ENCODE results near the gene CDKN2A. TPM values are rescaled to one million over a fixed set of nuclear protein-coding genes. Genes with fewer than 3 reads are reported as not detected.

CDKN2A gene
- total RNA-seq, 1 experiment from 2014 or later: not detected

DNA sequence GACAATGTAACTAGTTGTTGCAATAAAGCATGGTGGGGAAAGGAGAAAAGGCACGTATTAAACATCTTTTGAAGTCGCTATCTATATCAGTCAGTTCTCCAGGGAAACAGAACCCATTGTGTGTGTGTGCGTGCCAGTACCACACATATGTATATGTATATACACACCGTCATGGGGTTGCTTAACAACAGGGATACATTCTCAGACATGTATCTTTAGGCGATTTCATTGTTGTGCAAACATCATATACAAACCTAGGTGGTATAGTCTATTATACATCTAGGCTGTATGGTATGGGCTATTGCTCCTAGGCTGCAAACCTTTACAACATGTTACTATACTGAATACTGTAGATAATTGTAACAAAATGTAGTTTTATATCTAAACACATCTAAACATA lies 2.7 kb upstream of the CDKN2A start:
- no peak overlapping the region for H3K27ac ChIP-seq (ENCODE audit: low read length)
- H3K36me3 ChIP-seq (ENCODE audit: control insufficient read depth, insufficient read depth, low read length): no peaks in the 10 kb centered on the region; the same call in 1 of the 2 replicates
- no TSS peak for BruUV-seq (replicated peaks)
- POLR2A ChIA-PET: no interaction called here
- H3K4me3 ChIP-seq (ENCODE audit: low read depth in 2 of 2, low read length in 2 of 2): no peak overlapping the region
- no peak for ATAC-seq
- intact Hi-C loops (cut with micrococcal nuclease; ENCODE audit: unreplicated experiment) (no loop called here), in situ Hi-C loops (cut with HindIII; ENCODE audit: low pct_unique_long_range_greater_than_20kb, low sequenced_read_pairs) (no loop called here)
- no peaks in the 10 kb centered on the region for H3K9me3 ChIP-seq (ENCODE audit: control insufficient read depth, insufficient read depth, low read depth, low read length)
- CTCF ChIA-PET: no interaction called here
- DNase-seq (ENCODE audit: low read depth, low spot score): no peak
- H3K4me1 ChIP-seq (ENCODE audit: control insufficient read depth, insufficient read depth, low read length): no peaks in the 10 kb centered on the region
- H3K27me3 ChIP-seq (ENCODE audit: control insufficient read depth, insufficient read depth, low read length): no peaks in the 10 kb centered on the region
- TF ChIP-seq, protein P1, sequence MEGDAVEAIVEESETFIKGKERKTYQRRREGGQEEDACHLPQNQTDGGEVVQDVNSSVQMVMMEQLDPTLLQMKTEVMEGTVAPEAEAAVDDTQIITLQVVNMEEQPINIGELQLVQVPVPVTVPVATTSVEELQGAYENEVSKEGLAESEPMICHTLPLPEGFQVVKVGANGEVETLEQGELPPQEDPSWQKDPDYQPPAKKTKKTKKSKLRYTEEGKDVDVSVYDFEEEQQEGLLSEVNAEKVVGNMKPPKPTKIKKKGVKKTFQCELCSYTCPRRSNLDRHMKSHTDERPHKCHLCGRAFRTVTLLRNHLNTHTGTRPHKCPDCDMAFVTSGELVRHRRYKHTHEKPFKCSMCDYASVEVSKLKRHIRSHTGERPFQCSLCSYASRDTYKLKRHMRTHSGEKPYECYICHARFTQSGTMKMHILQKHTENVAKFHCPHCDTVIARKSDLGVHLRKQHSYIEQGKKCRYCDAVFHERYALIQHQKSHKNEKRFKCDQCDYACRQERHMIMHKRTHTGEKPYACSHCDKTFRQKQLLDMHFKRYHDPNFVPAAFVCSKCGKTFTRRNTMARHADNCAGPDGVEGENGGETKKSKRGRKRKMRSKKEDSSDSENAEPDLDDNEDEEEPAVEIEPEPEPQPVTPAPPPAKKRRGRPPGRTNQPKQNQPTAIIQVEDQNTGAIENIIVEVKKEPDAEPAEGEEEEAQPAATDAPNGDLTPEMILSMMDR (IDR thresholded peaks at IDR 0.05): no peak
- no peak for TF ChIP-seq POLR2AphosphoS5 (IDR thresholded peaks at IDR 0.05; ENCODE audit: low read depth, low read length)
- TF ChIP-seq, protein P2, sequence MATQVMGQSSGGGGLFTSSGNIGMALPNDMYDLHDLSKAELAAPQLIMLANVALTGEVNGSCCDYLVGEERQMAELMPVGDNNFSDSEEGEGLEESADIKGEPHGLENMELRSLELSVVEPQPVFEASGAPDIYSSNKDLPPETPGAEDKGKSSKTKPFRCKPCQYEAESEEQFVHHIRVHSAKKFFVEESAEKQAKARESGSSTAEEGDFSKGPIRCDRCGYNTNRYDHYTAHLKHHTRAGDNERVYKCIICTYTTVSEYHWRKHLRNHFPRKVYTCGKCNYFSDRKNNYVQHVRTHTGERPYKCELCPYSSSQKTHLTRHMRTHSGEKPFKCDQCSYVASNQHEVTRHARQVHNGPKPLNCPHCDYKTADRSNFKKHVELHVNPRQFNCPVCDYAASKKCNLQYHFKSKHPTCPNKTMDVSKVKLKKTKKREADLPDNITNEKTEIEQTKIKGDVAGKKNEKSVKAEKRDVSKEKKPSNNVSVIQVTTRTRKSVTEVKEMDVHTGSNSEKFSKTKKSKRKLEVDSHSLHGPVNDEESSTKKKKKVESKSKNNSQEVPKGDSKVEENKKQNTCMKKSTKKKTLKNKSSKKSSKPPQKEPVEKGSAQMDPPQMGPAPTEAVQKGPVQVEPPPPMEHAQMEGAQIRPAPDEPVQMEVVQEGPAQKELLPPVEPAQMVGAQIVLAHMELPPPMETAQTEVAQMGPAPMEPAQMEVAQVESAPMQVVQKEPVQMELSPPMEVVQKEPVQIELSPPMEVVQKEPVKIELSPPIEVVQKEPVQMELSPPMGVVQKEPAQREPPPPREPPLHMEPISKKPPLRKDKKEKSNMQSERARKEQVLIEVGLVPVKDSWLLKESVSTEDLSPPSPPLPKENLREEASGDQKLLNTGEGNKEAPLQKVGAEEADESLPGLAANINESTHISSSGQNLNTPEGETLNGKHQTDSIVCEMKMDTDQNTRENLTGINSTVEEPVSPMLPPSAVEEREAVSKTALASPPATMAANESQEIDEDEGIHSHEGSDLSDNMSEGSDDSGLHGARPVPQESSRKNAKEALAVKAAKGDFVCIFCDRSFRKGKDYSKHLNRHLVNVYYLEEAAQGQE (IDR thresholded peaks at IDR 0.05; ENCODE audit: insufficient read depth in 1 of 2, low read depth in 2 of 2, low read length in 1 of 2): no peak
- no peak for TF ChIP-seq TCF7L2 (IDR thresholded peaks at IDR 0.05; ENCODE audit: low read depth, low read length)
- TF ChIP-seq SIN3A (IDR thresholded peaks at IDR 0.05; ENCODE audit: borderline replicate concordance, insufficient read depth, low read depth, low read length): no peak

DNA sequence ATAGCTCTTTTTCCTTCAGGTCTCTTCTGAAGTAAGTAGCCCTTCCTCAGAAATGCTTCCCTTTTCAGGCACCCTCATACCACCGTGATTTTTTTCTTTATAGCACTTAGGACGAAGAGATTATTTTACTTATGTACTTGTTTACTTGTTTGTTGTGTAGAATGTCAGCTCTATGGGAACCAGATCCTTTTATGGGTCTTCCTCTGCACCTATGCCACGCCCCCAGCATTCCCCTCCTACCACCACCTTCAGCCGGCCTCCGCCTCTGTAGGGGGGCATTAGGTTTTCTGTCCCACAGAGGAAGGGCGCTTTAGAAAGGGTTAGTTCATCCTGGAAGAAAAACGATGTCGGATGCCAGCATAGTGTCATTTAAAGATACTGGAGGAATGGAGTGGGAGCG lies 2.2 kb upstream of the CDKN2A start:
- intact Hi-C loops (cut with micrococcal nuclease; ENCODE audit: unreplicated experiment): no loop called here
- no peak overlapping the region for H3K27ac ChIP-seq (ENCODE audit: low read length)
- in situ Hi-C loops (cut with HindIII; ENCODE audit: low pct_unique_long_range_greater_than_20kb, low sequenced_read_pairs): no loop called here
- TF ChIP-seq TCF7L2 (IDR thresholded peaks at IDR 0.05; ENCODE audit: low read depth, low read length): no peak
- TF ChIP-seq, protein P1 (IDR thresholded peaks at IDR 0.05): no peak
- TF ChIP-seq SIN3A (IDR thresholded peaks at IDR 0.05; ENCODE audit: borderline replicate concordance, insufficient read depth, low read depth, low read length): no peak
- TF ChIP-seq, protein P2 (IDR thresholded peaks at IDR 0.05; ENCODE audit: insufficient read depth in 1 of 2, low read depth in 2 of 2, low read length in 1 of 2): no peak
- no peak for TF ChIP-seq POLR2AphosphoS5 (IDR thresholded peaks at IDR 0.05; ENCODE audit: low read depth, low read length)
- no peaks in the 10 kb centered on the region for H3K27me3 ChIP-seq (ENCODE audit: control insufficient read depth, insufficient read depth, low read length)
- no peaks in the 10 kb centered on the region for H3K4me1 ChIP-seq (ENCODE audit: control insufficient read depth, insufficient read depth, low read length)
- BruUV-seq (replicated peaks): no TSS peak
- CTCF ChIA-PET: no interaction called here
- no peak overlapping the region for H3K4me3 ChIP-seq (ENCODE audit: low read depth in 2 of 2, low read length in 2 of 2)
- H3K36me3 ChIP-seq (ENCODE audit: control insufficient read depth, insufficient read depth, low read length): no peaks in the 10 kb centered on the region; the same call in 1 of the 2 replicates
- no peaks in the 10 kb centered on the region for H3K9me3 ChIP-seq (ENCODE audit: control insufficient read depth, insufficient read depth, low read depth, low read length)
- DNase-seq (ENCODE audit: low read depth, low spot score): no peak
- no peak for ATAC-seq
- POLR2A ChIA-PET: no interaction called here

All from Panc1 (cell line).